ENCODE results near the gene ERI3.

- TF ChIP-seq CTCF (IDR thresholded peaks at IDR 0.05) (no peak), TCF7L2 (IDR thresholded peaks at IDR 0.05; ENCODE audit: low read depth, low read length) (no peak), REST (IDR thresholded peaks at IDR 0.05; ENCODE audit: insufficient read depth in 1 of 2, low read depth in 2 of 2, low read length in 1 of 2) (no peak), POLR2AphosphoS5 (IDR thresholded peaks at IDR 0.05; ENCODE audit: low read depth, low read length) (no peak)
Observed at GRCh38 chr1:44266400-44267344, 88.4 kb downstream of the ERI3 start.
